ENCODE results near the gene FAM118B.

Gene FAM118B

GRCh38 chr11:126216526-126217305, 5.1 kb downstream of the FAM118B start:
- Histone ChIP-seq H3K27me3 (ENCODE audit: insufficient read depth, low read depth, severe bottlenecking) (no peaks in the 10 kb centered on the region), H3K4me3 (ENCODE audit: low read depth, low read length) (no peak overlapping the region), H3K9me3 (ENCODE audit: severe bottlenecking) (no peaks in the 10 kb centered on the region), H3K27ac (no peak overlapping the region), H3K36me3 (no peaks in the 10 kb centered on the region)
- TF ChIP-seq CTCF (IDR thresholded peaks at IDR 0.05; ENCODE audit: low read depth, low read length), result no peak
- DNase-seq, result no peak

DNA sequence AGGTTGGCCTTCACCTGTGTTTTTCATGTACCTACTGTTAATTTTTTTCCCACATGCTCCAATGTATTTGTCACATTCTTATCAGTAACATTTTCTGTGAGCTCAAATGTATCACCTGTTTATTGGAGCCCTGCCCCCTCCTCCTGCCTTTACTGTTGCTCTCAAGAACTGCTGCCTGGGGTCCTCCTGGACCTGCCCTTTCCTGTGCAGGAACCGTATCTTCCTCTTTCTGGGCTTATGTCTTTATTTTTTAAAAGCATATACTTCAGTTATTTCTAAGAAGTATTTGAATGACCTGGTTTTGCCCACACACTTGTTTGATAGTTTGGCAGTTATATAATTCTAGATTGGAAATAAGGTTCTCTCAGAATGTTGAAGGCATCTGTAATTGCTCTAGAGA, 5.9 kb downstream of the FAM118B start:
- no peaks in the 10 kb centered on the region for H3K36me3 ChIP-seq
- H3K27me3 ChIP-seq (ENCODE audit: insufficient read depth, low read depth, severe bottlenecking), result no peaks in the 10 kb centered on the region
- H3K27ac ChIP-seq, result no peak overlapping the region
- TF ChIP-seq CTCF (IDR thresholded peaks at IDR 0.05; ENCODE audit: low read depth, low read length), result no peak
- no peaks in the 10 kb centered on the region for H3K9me3 ChIP-seq (ENCODE audit: severe bottlenecking)
- DNase-seq, result no peak
- H3K4me3 ChIP-seq (ENCODE audit: low read depth, low read length), result no peak overlapping the region

GRCh38 chr11:126219547-126219946, 8.0 kb downstream of the FAM118B start:
- Histone ChIP-seq H3K4me3 (ENCODE audit: low read depth, low read length) (no peak overlapping the region), H3K9me3 (ENCODE audit: severe bottlenecking) (no peaks in the 10 kb centered on the region), H3K27me3 (ENCODE audit: insufficient read depth, low read depth, severe bottlenecking) (no peaks in the 10 kb centered on the region), H3K27ac (no peak overlapping the region), H3K36me3 (no peaks in the 10 kb centered on the region)
- TF ChIP-seq CTCF (IDR thresholded peaks at IDR 0.05; ENCODE audit: low read depth, low read length), result no peak
- DNase-seq, result no peak

DNA sequence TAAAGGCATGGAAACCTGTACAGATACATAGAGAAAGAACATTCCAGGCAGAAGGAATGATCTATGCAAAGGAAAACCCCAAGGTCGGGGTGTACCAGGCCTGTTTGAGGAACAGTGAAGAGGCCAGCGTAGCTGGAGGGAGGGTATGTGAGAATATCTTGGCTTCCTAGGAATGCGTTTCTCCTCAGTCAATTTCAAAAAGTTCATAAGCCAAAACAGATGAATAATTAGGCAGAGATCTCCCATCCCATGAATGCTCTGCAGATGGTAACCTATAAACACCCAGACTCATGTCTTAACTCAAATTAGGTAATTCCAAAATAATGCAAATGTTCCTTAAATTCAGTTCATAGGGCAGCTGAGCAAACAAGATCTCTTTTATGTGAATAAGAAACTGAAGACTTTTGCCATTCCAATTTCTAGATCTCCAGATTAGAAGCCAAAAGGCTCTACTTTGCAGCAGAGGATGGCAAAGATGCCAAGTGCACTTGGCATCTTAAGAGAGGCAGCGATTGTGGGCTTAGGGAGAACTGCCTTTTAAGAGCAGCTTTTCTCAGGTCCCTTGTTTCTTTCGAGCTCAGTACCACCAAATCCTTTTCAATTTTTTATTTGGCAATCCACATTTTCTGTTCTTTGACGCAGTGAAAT, 13.2 kb downstream of the FAM118B start:
- no peak for TF ChIP-seq CTCF (IDR thresholded peaks at IDR 0.05; ENCODE audit: low read depth, low read length)
- no peak overlapping the region for H3K27ac ChIP-seq
- H3K9me3 ChIP-seq (ENCODE audit: severe bottlenecking), result no peaks in the 10 kb centered on the region
- no peaks in the 10 kb centered on the region for H3K36me3 ChIP-seq
- no peak for DNase-seq
- no peak overlapping the region for H3K4me3 ChIP-seq (ENCODE audit: low read depth, low read length)
- H3K27me3 ChIP-seq (ENCODE audit: insufficient read depth, low read depth, severe bottlenecking), result no peaks in the 10 kb centered on the region

DNA sequence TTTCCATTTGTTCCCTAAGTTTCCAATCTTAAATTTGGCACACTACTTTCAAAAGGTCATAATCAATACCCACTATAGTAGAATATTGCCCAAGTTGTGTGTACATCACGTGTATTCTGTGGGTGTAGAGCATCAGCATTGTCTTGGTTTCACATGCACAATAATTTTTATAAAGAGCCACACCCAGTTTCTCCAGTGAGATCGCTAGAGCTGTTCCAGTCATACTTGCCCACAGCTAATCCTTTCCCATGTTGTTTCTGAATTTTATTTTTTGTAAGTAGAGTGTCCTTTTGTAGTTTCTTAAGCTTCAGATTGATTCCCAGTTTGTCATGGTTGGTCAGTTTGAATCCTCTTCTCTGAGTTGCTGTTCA, 13.7 kb downstream of the FAM118B start:
- Histone ChIP-seq H3K27ac (no peak overlapping the region), H3K27me3 (ENCODE audit: insufficient read depth, low read depth, severe bottlenecking) (no peaks in the 10 kb centered on the region), H3K9me3 (ENCODE audit: severe bottlenecking) (no peaks in the 10 kb centered on the region), H3K4me3 (ENCODE audit: low read depth, low read length) (no peak overlapping the region), H3K36me3 (no peaks in the 10 kb centered on the region; the same call in 1 of the 2 replicates)
- TF ChIP-seq CTCF (IDR thresholded peaks at IDR 0.05; ENCODE audit: low read depth, low read length), result no peak
- DNase-seq, result no peak
